ENCODE data around the gene PHLDB3.

PHLDB3 gene

DNA sequence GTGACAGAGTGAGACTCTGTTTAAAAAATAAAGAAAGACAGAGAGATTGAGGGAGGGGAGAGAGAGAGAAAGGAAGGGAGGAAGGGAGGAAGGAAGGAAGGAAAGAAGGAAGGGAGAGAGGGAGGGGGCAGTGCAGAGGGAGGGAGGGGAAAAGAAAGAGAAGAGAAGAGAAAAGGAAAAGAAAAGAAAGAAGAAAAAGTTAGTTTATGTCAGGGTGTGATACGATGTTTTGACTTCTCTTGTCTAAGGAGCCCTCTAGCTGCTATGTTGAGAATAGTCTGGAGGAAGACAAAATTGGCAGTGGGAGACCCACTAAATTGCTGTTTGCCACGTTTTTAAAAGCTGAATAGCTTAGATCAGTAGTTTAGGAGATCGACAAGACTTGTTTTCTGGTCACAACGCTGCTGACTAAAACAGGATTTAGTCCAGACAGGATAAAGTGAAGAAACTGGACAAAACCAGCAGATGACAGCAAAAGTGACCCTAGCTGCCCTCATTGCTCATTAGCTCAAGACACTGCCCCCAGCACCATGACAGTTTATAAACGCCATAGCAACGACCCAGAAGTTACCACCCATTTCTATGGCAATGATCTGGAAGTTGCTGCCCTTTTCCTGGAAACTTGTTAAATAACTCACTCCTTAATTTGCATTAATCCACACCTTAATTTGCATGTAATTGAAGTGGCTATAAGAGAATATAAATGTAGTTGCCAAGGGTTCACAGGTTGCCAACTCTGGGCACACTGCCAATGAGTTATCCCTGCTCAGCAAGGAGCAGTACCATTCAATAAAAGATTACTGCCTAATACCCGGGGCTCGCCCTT lies 78.8 kb downstream of the PHLDB3 start:
- Mint-ChIP-seq H3K27ac (no peak overlapping the region), H3K4me1 (no peaks in the 10 kb centered on the region), H3K9me3 (peaks cover 18% of the 10 kb centered on the region), H3K36me3 (ENCODE audit: low read depth) (no peaks in the 10 kb centered on the region), H3K4me3 (no peak overlapping the region), H3K27me3 (ENCODE audit: low read depth, poor library complexity) (peaks cover 9% of the 10 kb centered on the region)
- DNase-seq: no peak
- TF ChIP-seq, protein P1, sequence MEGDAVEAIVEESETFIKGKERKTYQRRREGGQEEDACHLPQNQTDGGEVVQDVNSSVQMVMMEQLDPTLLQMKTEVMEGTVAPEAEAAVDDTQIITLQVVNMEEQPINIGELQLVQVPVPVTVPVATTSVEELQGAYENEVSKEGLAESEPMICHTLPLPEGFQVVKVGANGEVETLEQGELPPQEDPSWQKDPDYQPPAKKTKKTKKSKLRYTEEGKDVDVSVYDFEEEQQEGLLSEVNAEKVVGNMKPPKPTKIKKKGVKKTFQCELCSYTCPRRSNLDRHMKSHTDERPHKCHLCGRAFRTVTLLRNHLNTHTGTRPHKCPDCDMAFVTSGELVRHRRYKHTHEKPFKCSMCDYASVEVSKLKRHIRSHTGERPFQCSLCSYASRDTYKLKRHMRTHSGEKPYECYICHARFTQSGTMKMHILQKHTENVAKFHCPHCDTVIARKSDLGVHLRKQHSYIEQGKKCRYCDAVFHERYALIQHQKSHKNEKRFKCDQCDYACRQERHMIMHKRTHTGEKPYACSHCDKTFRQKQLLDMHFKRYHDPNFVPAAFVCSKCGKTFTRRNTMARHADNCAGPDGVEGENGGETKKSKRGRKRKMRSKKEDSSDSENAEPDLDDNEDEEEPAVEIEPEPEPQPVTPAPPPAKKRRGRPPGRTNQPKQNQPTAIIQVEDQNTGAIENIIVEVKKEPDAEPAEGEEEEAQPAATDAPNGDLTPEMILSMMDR (IDR thresholded peaks at IDR 0.05): no peak

Data from nephron progenitor cell (in vitro differentiated cells).